Neuronal stem cell (in vitro differentiated cells): Measurements from ENCODE around the gene ELOVL6.

ENCODE experiments used
- DNase-seq: peaks from one replicate; pipeline ENCODE4 v3.0.0-alpha.2; 2013; ENCODE audit warnings: low spot score
- H2AFZ ChIP-seq: one replicate; pipeline ENCODE4 v1.6.1; 2013; ENCODE audit warnings: mild to moderate bottlenecking, low read length, inconsistent platforms
- H2AK5ac ChIP-seq: 2 replicates; pipeline ENCODE4 v1.6.1; 2013; ENCODE audit warnings: low read depth, mild to moderate bottlenecking, inconsistent platforms, low read length, moderate library complexity, mixed read lengths
- H2BK120ac ChIP-seq: 2 replicates; pipeline ENCODE4 v1.6.1; 2013; ENCODE audit warnings: low read depth, mild to moderate bottlenecking, inconsistent platforms, low read length, moderate library complexity, mixed read lengths
- H2BK12ac ChIP-seq: one replicate; pipeline ENCODE4 v1.6.1; 2013; ENCODE audit warnings: low read length, inconsistent platforms
- H2BK15ac ChIP-seq: 2 replicates; pipeline ENCODE4 v1.6.1; 2013; ENCODE audit warnings: mild to moderate bottlenecking, low read length, inconsistent platforms, mixed read lengths
- H2BK5ac ChIP-seq: one replicate; pipeline ENCODE4 v1.6.1; 2013; ENCODE audit warnings: inconsistent platforms, mild to moderate bottlenecking, low read length, moderate library complexity
- H3K14ac ChIP-seq: one replicate; pipeline ENCODE4 v1.6.1; 2013; ENCODE audit warnings: low read length, inconsistent platforms
- H3K18ac ChIP-seq: 2 replicates; pipeline ENCODE4 v1.6.1; 2013; ENCODE audit warnings: low read length, inconsistent platforms
- H3K23ac ChIP-seq: 2 replicates; pipeline ENCODE4 v1.6.1; 2013; ENCODE audit warnings: low read depth, mild to moderate bottlenecking, mixed read lengths, low read length, inconsistent platforms; ENCODE audit not compliant: poor library complexity
- H3K27ac ChIP-seq: replicated peaks from 3 replicates; pipeline ENCODE4 v1.5.1; 2013; ENCODE audit warnings: low read length, inconsistent platforms
- H3K27me3 ChIP-seq, 3 experiments: 2 replicates each; pipeline ENCODE4 v1.6.1; 2013; ENCODE audit warnings: low read length in 3 of 3, mild to moderate bottlenecking in 2 of 3, inconsistent platforms in 1 of 3, low read depth in 1 of 3, mixed read lengths in 1 of 3, moderate library complexity in 1 of 3; ENCODE audit not compliant: control insufficient read depth in 3 of 3, insufficient read depth in 3 of 3
- H3K36me3 ChIP-seq, 2 donors: replicated peaks in 1 of 2; 2 replicates each; pipeline ENCODE4 v1.6.1; 2013; ENCODE audit warnings: low read length in 2 of 2; ENCODE audit not compliant: control insufficient read depth in 2 of 2, insufficient read depth in 2 of 2
- H3K4ac ChIP-seq: 2 replicates; pipeline ENCODE4 v1.6.1; 2013; ENCODE audit warnings: inconsistent platforms, mild to moderate bottlenecking, low read length, moderate library complexity
- H3K4me1 ChIP-seq, 2 donors: 1 replicate in 1 of 2; 2 replicates in 1 of 2; pipeline ENCODE4 v1.6.1; 2013; ENCODE audit warnings: low read length in 2 of 2, low read depth in 1 of 2; ENCODE audit not compliant: control insufficient read depth in 2 of 2, insufficient read depth in 1 of 2
- H3K4me2 ChIP-seq: one replicate; pipeline ENCODE4 v1.6.1; 2013; ENCODE audit warnings: mild to moderate bottlenecking, low read length, inconsistent platforms; ENCODE audit not compliant: insufficient read depth, poor library complexity, severe bottlenecking
- H3K4me3 ChIP-seq, 2 donors: 2 replicates each; pipeline ENCODE4 v1.5.1; 2013; ENCODE audit warnings: low read length in 2 of 2, mild to moderate bottlenecking in 2 of 2, inconsistent platforms in 1 of 2, moderate library complexity in 1 of 2
- H3K79me1 ChIP-seq: one replicate; pipeline ENCODE4 v1.6.1; 2013; ENCODE audit warnings: low read depth, mild to moderate bottlenecking, inconsistent platforms, low read length, moderate library complexity
- H3K9ac ChIP-seq: one replicate; pipeline ENCODE4 v1.6.1; 2013; ENCODE audit warnings: mild to moderate bottlenecking, low read depth, low read length, inconsistent platforms; ENCODE audit not compliant: poor library complexity
- H3K9me3 ChIP-seq, 2 donors: replicated peaks in 1 of 2; 2 replicates each; pipeline versions ENCODE3 to v1.6.1; 2013; ENCODE audit warnings: low read length in 2 of 2, mild to moderate bottlenecking in 2 of 2, inconsistent platforms in 1 of 2, low read depth in 1 of 2, mixed read lengths in 1 of 2, moderate library complexity in 1 of 2; ENCODE audit not compliant: control insufficient read depth in 2 of 2, insufficient read depth in 1 of 2
- H4K8ac ChIP-seq: one replicate; pipeline ENCODE4 v1.6.1; 2013; ENCODE audit warnings: low read depth, mild to moderate bottlenecking, inconsistent platforms, low read length, moderate library complexity
- H4K91ac ChIP-seq: one replicate; pipeline ENCODE4 v1.6.1; 2013; ENCODE audit warnings: low read length, low read depth, mild to moderate bottlenecking, inconsistent platforms; ENCODE audit not compliant: poor library complexity
- WGBS, 2 donors: extraction: QIAGEN DNeasy Blood & Tissue Kit; methylation state at CpG; one replicate each; pipeline ENCODE4 v1.1.7; 2013; ENCODE audit warnings: missing lambda C conversion rate in 2 of 2, mixed read lengths in 1 of 2; ENCODE audit not compliant: insufficient read length in 2 of 2, insufficient replicate concordance in 1 of 2; ENCODE audit errors: extremely low coverage in 2 of 2; 5-methylcytosine and 5-hydroxymethylcytosine counted together

The ELOVL6 gene

GRCh38 chr4:110154582-110154981 is 43.8 kb downstream of the ELOVL6 start:
- no peak overlapping the region for H2BK5ac ChIP-seq
- H3K18ac ChIP-seq, result no peak overlapping the region
- no peak overlapping the region for H2AFZ ChIP-seq
- peaks cover 3 to 7% of the 10 kb centered on the region in 2 donors for H3K4me1 ChIP-seq
- peaks cover 0 to 5% of the 10 kb centered on the region in 2 donors for H3K9me3 ChIP-seq
- H3K27ac ChIP-seq, result no peak overlapping the region
- no peak overlapping the region for H3K4me3 ChIP-seq
- H3K23ac ChIP-seq, result no peak overlapping the region
- H3K27me3 ChIP-seq, result no peaks in the 10 kb centered on the region
- H3K14ac ChIP-seq, result no peak overlapping the region
- no peak overlapping the region for H3K4ac ChIP-seq
- H3K79me1 ChIP-seq, result peaks cover 3% of the 10 kb centered on the region
- no peak overlapping the region for H4K91ac ChIP-seq
- no CpG with 5 or more reads among the region's 1 CpG for WGBS, 2 donors
- H2BK15ac ChIP-seq, result no peak overlapping the region
- no peak overlapping the region for H3K9ac ChIP-seq
- H2BK120ac ChIP-seq, result no peak overlapping the region
- DNase-seq, result no peak
- peaks cover 0 to 66% of the 10 kb centered on the region in 2 donors for H3K36me3 ChIP-seq
- no peak overlapping the region for H2BK12ac ChIP-seq
- no peak overlapping the region for H3K4me2 ChIP-seq
- no peak overlapping the region for H2AK5ac ChIP-seq
- no peak overlapping the region for H4K8ac ChIP-seq

GRCh38 chr4:110152386-110152785 is 46.0 kb downstream of the ELOVL6 start:
- Histone ChIP-seq H3K36me3 (peaks cover 2 to 71% of the 10 kb centered on the region in 2 donors), H3K4me3 (no peak overlapping the region), H3K4me1 (peaks cover 3 to 7% of the 10 kb centered on the region in 2 donors), H4K91ac (no peak overlapping the region), H2BK15ac (no peak overlapping the region), H3K27ac (no peak overlapping the region), H4K8ac (no peak overlapping the region), H2BK5ac (no peak overlapping the region), H3K4ac (no peak overlapping the region), H3K27me3 (no peaks in the 10 kb centered on the region), H2BK120ac (no peak overlapping the region), H2BK12ac (no peak overlapping the region), H3K79me1 (peaks cover 5% of the 10 kb centered on the region), H3K23ac (no peak overlapping the region), H3K18ac (no peak overlapping the region), H2AFZ (no peak overlapping the region), H3K4me2 (no peak overlapping the region), H3K9me3 (peaks cover 0 to 7% of the 10 kb centered on the region in 2 donors), H2AK5ac (no peak overlapping the region), H3K9ac (no peak overlapping the region), H3K14ac (no peak overlapping the region)
- no CpG with 5 or more reads among the region's 5 CpGs for WGBS, 2 donors
- DNase-seq, result no peak

GRCh38 chr4:110149089-110149488 is 49.3 kb downstream of the ELOVL6 start:
- Histone ChIP-seq H3K23ac (no peak overlapping the region), H3K18ac (no peak overlapping the region), H3K14ac (no peak overlapping the region), H2AK5ac (no peak overlapping the region), H2BK120ac (no peak overlapping the region), H3K4ac (no peak overlapping the region), H4K91ac (no peak overlapping the region), H3K9me3 (peaks cover 0 to 23% of the 10 kb centered on the region in 2 donors), H3K4me2 (no peak overlapping the region), H3K4me1 (no peaks in the 10 kb centered on the region), H3K27ac (no peak overlapping the region), H4K8ac (no peak overlapping the region), H3K79me1 (peaks cover 3% of the 10 kb centered on the region), H2BK15ac (no peak overlapping the region), H3K9ac (no peak overlapping the region), H3K4me3 (no peak overlapping the region), H2AFZ (no peak overlapping the region), H3K36me3 (peaks cover 2 to 87% of the 10 kb centered on the region in 2 donors), H2BK12ac (no peak overlapping the region), H3K27me3 (no peaks in the 10 kb centered on the region), H2BK5ac (no peak overlapping the region)
- DNase-seq, result no peak
- WGBS, 2 donors, result no CpG with 5 or more reads among the region's 7 CpGs

GRCh38 chr4:110142461-110142860 is 56.0 kb downstream of the ELOVL6 start:
- H3K4ac ChIP-seq, result no peak overlapping the region
- no peak overlapping the region for H3K9ac ChIP-seq
- no peak overlapping the region for H3K18ac ChIP-seq
- H3K23ac ChIP-seq, result no peak overlapping the region
- no peaks in the 10 kb centered on the region for H3K79me1 ChIP-seq
- H3K4me2 ChIP-seq, result no peak overlapping the region
- no peak overlapping the region for H3K4me3 ChIP-seq
- H2BK15ac ChIP-seq, result no peak overlapping the region
- H3K36me3 ChIP-seq, result peaks cover 0 to 79% of the 10 kb centered on the region in 2 donors
- H3K27me3 ChIP-seq, result no peaks in the 10 kb centered on the region
- H4K8ac ChIP-seq, result no peak overlapping the region
- H3K9me3 ChIP-seq, result peaks cover 0 to 16% of the 10 kb centered on the region in 2 donors
- no peak overlapping the region for H2AK5ac ChIP-seq
- no peak for DNase-seq
- no peak overlapping the region for H3K27ac ChIP-seq
- H4K91ac ChIP-seq, result no peak overlapping the region
- H2BK120ac ChIP-seq, result no peak overlapping the region
- H3K14ac ChIP-seq, result no peak overlapping the region
- peaks cover 0 to 1% of the 10 kb centered on the region in 2 donors for H3K4me1 ChIP-seq
- H2BK5ac ChIP-seq, result no peak overlapping the region
- H2BK12ac ChIP-seq, result no peak overlapping the region
- H2AFZ ChIP-seq, result no peak overlapping the region
